Stimulated activated CD8-positive, alpha-beta memory T cell treated with anti-CD3 and anti-CD28 coated beads, Interleukin-15, amount 100 ng/mL, for 1 hour (primary cell): ENCODE measurements around the gene SPTLC1.
"Not testable (repeated sequence)": the region's sequence is repeated elsewhere in the genome, so short reads cannot be mapped to it uniquely, and the experiment has no call there.

Source experiments
- DNase-seq: peaks from one replicate; pipeline ENCODE4 v3.0.0-alpha.2; 2020; ENCODE audit warnings: low read depth

SPTLC1 gene, protein sequence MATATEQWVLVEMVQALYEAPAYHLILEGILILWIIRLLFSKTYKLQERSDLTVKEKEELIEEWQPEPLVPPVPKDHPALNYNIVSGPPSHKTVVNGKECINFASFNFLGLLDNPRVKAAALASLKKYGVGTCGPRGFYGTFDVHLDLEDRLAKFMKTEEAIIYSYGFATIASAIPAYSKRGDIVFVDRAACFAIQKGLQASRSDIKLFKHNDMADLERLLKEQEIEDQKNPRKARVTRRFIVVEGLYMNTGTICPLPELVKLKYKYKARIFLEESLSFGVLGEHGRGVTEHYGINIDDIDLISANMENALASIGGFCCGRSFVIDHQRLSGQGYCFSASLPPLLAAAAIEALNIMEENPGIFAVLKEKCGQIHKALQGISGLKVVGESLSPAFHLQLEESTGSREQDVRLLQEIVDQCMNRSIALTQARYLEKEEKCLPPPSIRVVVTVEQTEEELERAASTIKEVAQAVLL

GRCh38 chr9:92115071-92115858 is at the start of gene SPTLC1:
SPTLC1 (minus strand) TSS chr9:92115413; CDS start chr9:92115370, 43 bp downstream.
- peak; percentile 89 for DNase-seq

DNA sequence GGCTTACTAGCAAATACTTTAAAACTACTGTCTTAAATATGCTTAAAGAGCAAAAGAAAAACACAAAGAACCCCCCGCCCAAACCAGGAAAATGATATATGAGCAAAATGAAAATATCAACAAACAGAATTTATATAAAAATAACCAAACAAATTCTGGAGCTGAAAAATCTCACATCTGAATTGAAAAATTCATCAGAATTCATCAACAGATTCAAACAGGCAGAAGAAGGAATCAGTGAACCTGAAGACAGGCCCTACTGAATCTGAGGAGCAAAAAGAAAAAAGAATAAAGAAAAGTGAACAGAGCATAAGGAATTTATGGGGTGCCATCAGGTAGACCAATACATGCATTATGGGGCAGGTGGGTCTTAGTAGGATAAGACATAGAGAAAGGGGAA is 49.8 kb upstream of the SPTLC1 start:
- no peak for DNase-seq

DNA sequence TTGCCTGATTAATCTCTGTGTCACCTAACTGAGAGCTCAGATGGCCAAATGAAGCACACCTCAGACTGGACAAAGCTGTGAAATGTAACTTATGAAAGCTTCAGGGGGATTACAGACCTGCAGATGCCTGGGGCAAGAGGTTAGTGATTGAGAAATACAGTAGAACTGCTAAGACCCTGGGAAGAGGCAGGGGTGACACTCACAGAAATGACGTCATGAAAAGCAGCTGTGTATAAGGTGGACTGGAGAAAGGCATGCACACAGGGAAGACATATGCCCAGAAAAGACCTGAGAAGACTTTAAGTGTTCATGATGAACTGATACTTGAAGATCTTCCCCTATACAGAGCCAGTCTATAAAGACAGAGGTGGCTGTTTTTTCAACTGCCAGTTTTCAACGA is 49.3 kb upstream of the SPTLC1 start:
- DNase-seq, result no peak

- no peak for DNase-seq
Observed at GRCh38 chr9:92163276-92163675, 48.1 kb upstream of the SPTLC1 start.

DNA sequence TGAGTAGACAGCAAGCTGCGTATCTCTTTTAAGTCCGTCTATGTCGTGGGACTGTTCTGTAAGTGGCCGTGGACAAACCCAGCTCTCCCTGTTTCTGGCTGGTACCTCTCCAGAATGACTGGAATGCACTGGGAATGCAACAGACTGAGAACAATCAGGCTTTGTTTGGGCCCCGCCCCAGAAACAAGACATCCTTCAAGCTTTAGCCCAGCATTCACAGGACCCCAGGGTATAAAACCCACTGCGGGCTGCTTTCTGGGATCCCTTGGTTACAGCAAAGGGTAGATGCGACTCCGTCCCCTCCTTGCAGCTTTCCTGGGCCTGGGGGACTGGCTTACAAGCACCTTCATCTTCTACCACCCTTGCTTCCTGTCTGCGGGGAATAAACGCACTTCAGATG is 45.6 kb upstream of the SPTLC1 start:
- DNase-seq, result no peak

GRCh38 chr9:92159058-92159457 is 43.8 kb upstream of the SPTLC1 start:
- no peak for DNase-seq

DNA sequence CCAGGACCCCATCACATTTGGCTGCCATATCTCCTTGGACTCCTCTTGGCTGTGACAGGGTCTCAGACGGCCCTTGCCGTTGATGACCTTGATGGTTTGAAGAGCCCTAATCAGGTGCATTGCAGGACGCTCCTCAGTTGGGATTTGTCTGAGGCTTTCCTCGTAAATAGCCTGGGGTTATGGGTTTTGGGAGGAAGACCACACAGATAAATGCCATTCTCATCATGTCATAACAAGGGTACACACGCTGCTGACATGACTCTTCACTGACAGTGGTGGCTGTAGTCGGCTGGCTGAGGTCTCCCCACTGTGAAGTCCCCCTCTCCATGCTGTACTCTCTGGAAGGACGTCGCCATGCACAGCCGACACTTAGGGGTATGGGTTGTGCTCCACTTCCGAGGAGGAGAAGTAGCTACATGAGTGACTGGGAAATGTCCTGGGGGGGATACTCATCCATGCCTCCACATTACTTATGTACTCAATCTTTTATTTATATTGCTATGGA is 42.9 kb upstream of the SPTLC1 start:
- no peak for DNase-seq

DNA sequence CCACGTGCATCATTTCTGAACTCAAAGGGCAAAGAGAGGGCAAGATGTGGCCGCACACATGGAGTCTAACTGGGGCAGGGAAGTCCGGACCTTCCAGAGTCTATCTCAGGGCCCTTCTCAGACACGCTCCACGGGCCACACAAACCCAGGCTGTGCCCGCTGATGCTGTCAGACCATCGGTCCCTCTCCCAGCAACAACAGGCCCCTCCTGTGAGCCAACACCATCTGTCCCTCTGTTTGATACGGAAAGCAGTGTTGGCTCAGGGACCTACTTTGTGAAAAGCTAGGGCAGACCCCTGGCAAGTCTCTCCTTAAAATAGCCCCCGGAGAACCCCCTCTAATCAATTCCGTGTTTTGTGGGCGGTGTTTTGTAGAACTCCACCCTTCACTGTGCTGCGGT is 40.5 kb upstream of the SPTLC1 start:
- not testable (repeated sequence) for DNase-seq

- DNase-seq, result no peak
Observed at GRCh38 chr9:92155221-92155620, 40.0 kb upstream of the SPTLC1 start.

GRCh38 chr9:92153466-92154415 is 38.5 kb upstream of the SPTLC1 start:
- not testable (repeated sequence) for DNase-seq

- no peak for DNase-seq
Observed at GRCh38 chr9:92151691-92152393, 36.6 kb upstream of the SPTLC1 start.

- not testable (repeated sequence) for DNase-seq
Observed at GRCh38 chr9:92150501-92151470, 35.6 kb upstream of the SPTLC1 start.

DNA sequence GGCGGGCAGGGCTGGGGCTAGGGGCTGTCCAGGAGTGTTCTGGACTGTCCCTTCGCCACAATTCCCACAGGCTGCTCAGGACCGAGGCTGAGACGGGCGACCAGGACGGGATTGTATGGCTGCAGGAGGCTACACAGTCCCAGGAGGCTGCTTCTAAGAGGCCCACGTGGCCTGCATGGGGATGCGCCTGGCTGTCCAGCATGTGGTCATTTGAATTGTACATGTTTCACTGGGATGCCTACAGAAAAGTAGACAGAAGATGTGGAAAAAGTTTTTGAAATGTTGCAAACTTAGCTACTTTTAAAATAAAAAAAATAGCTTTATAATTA is 32.6 kb upstream of the SPTLC1 start:
- no peak for DNase-seq

DNA sequence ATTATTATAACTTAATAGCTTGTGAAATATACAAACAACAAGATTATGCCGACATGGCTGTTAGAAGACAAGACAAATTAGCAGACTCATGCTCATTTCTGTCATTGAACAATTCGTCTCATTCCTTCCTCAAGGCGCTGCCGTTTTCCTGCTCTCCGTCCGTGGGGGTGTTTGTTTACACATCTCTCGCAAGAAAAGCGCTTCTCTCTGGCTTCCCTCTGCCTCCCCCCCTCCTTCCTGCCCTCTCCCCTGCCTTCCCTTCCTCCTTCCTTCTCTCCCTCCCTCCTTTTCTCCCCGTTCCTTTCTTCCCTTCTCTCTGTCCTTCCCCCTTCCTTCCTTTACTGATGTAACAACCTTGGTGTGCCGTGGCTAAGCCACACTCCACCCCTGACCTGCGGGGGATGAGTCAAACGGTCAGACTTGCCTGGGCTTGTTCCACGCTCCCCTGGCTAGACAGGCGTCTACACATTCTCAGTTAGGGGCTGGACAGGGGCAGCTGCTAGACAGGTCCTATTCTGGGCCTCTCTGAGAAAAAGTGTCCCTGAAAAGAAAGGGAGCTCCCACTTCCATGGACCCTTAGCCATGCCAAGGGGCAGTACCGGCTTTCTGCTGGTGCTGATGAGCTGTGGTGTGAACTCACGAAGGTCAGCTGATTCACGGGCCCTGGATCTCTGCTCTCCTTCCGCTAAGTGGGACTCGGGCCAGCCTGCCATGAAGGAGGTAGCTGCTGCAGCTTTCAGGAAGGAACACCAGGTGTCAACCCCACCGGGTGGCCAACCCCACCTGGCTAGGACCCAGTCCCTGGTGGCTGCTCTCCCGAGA is 32.0 kb upstream of the SPTLC1 start:
- DNase-seq, result no peak

- DNase-seq, result no peak
Observed at GRCh38 chr9:92146610-92147009, 31.4 kb upstream of the SPTLC1 start.

GRCh38 chr9:92145784-92146183 is 30.6 kb upstream of the SPTLC1 start:
- DNase-seq, result not testable (repeated sequence)

DNA sequence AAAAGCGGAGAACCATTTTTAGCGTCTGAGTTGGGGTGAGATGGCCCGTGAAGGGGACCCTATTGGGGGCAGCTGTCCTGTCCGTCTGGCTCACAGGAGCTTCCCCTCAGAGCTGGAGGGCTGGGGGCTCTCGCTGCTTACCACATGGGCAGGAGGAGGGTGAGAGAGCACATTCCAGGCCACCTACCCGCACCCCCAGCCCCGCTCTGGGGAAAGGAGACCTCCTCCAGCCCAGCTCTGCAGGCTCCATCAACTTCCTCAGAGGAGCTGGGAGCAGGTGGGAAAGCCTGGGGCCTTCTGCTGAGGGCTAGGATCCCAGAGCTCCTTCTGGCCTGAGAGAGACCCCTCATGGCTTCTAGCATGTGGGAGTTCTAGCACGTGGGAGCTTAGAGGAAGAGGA is 27.1 kb upstream of the SPTLC1 start:
- no peak for DNase-seq

- no peak for DNase-seq
Observed at GRCh38 chr9:92141144-92142129, 26.2 kb upstream of the SPTLC1 start.
